ES-I3 (cell line): ENCODE results near the gene FMN1.

Source experiments
- H3K36me3 ChIP-seq: 2 replicates; pipeline ENCODE4 v1.6.1; 2013; ENCODE audit warnings: mild to moderate bottlenecking, low read length, control low read depth, moderate library complexity; ENCODE audit not compliant: insufficient read depth
- H3K4me1 ChIP-seq: 2 replicates; pipeline ENCODE4 v1.6.1; 2013; ENCODE audit warnings: mild to moderate bottlenecking, control low read depth, low read length; ENCODE audit not compliant: insufficient read depth
- H3K9ac ChIP-seq: 2 replicates; pipeline ENCODE4 v1.6.1; 2013; ENCODE audit warnings: low read depth, mild to moderate bottlenecking, low read length, moderate library complexity
- H3K9me3 ChIP-seq: 2 replicates; pipeline ENCODE4 v1.6.1; 2013; ENCODE audit warnings: mild to moderate bottlenecking, low read length, moderate library complexity; ENCODE audit not compliant: control insufficient read depth, insufficient read depth

The FMN1 gene

DNA sequence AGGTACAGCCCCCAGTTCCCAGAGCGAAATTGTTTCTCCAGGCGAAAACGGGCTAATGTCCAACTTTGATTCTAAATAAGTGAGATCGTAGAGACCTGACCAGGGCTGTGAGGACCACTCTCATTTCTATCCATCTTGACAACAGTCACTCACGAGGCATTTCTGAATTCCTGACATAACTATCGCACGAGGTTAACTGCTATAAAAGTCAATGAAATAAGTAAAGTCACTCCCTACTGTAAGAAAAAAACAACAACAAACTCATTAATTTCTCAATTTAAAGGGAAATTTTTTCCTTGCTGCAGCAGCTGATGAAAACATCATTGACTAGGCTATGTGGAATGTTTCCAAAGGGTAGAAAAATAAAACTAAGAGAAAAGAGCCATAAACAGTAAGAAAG is 407.6 kb downstream of the FMN1 start:
- Histone ChIP-seq H3K9ac (no peak overlapping the region), H3K9me3 (no peaks in the 10 kb centered on the region), H3K36me3 (no peaks in the 10 kb centered on the region), H3K4me1 (peaks cover 10% of the 10 kb centered on the region)

DNA sequence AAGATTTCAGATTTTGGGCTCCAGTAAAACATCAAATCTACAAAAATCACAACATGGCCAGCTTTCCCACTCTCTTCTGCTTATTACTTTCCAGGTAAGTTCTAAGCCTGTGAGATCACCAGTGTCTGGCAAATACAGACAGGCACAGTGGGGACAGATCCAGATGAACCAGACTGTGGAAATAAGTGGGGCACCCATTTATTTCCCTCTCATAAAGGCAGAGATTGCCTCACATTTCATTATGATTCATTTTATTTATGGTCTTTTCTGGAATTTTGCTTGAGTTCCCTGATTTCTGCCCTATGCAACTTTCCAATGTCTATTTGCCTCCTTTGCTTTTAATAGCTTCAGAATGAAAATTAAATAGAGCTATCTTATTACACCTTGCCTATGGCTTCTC is 409.9 kb downstream of the FMN1 start:
- H3K9ac ChIP-seq, result no peak overlapping the region
- peaks cover 17% of the 10 kb centered on the region for H3K4me1 ChIP-seq
- H3K9me3 ChIP-seq, result no peaks in the 10 kb centered on the region
- no peaks in the 10 kb centered on the region for H3K36me3 ChIP-seq

DNA sequence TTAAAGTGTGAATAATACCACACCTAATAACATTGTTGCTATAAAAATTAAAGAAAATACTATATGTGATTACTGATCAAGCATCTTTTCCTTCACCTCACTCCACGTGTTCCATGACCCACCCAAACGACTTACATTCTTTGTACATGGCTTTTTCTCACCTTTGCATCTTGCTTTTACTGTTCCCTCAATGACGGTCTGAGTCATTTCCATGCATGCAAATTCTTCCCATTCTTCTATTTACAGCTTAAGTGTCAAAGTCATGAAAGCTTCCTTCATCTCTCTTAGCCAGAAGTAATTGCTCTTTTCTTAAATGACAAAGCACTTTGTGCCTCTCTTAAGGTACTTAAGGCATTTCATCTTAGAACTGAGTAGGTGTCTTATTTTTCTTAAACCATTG is 412.7 kb downstream of the FMN1 start:
- Histone ChIP-seq H3K9ac (no peak overlapping the region), H3K4me1 (peaks cover 13% of the 10 kb centered on the region), H3K9me3 (peaks cover 7% of the 10 kb centered on the region; the same call in 1 of the 2 replicates), H3K36me3 (no peaks in the 10 kb centered on the region)

DNA sequence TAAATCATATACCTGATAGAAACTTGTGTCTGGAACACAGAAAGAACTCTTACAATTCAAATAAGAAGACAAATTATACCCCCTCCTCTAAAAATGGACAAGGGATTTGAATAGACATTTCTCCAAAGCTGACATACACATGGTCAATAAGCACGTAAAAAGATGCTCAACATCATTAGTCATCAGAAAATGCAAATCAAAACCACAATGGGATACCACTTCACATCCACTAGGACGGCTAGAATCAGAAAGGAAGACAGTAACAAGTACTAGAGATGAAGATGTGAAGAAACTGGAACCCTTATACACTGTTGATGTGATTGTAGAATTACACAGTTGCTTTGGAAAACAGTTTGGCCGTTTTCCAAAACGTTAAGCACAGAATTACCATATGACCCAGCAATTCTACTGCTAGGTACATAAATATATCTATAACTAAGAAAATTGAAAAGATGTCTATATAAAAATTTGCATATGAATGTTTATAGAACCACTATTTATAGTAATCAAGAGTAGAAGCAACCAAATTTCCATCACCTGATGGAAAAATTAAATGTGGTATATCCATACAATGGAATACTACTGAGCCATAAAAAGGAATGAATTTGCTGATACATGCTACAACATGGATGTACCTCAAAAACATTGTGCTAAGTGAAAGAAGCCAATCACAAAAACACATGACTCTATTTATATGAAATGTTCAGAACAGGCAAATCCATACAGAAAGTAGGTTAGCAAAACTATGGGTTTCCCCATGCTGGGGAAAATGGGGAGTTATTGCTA is 415.9 kb downstream of the FMN1 start:
- Histone ChIP-seq H3K36me3 (0 out of 2 replicates have a peak, but pooled peaks cover 4% of the 10 kb centered on the region), H3K9ac (no peak overlapping the region), H3K4me1 (peaks cover 13% of the 10 kb centered on the region), H3K9me3 (peaks cover 7% of the 10 kb centered on the region; the same call in 1 of the 2 replicates)

DNA sequence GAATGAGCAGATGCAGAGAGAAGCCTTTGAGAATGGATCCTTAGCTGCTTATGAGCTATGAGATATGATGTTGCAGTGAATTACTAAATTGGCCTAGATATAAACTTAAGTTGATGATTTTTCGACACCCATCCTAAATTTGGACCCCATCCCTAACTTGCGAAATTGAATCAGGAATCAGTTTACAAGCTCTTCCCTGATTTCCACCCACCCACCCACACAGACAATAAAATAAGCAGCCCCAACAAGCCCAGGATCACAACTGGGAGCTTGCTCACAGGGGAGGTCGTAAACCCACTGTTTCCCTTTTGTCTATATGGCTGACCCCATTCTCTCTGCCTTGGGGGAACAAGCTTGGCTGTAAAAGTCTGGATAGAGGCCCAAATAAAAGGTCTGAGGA is 419.4 kb downstream of the FMN1 start:
- Histone ChIP-seq H3K9me3 (peaks cover 7% of the 10 kb centered on the region; the same call in 1 of the 2 replicates), H3K9ac (no peak overlapping the region), H3K4me1 (no peaks in the 10 kb centered on the region; the same call in 1 of the 2 replicates), H3K36me3 (0 out of 2 replicates have a peak, but pooled peaks cover 4% of the 10 kb centered on the region)

DNA sequence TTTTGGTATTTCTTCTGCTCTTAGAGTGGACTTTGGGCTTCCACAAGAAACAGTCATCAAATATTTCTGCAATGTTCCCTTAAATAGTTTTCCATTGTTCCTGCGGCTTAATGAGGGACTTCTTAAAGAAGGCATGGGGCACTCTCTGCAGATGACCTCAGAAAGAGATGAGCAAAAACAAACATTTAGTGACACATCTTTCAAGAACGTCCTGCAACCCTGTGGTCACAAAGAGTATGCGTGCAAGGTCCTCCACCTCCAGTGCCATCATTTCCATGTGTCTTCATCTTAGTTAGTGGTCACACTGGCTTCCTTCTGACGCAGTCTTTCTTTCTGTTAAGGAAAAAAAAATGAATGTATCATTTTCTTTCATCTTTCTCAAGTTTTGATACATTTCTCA is 420.5 kb downstream of the FMN1 start:
- Histone ChIP-seq H3K9me3 (peaks cover 7% of the 10 kb centered on the region; the same call in 1 of the 2 replicates), H3K36me3 (0 out of 2 replicates have a peak, but pooled peaks cover 4% of the 10 kb centered on the region), H3K4me1 (no peaks in the 10 kb centered on the region; the same call in 1 of the 2 replicates), H3K9ac (no peak overlapping the region)

DNA sequence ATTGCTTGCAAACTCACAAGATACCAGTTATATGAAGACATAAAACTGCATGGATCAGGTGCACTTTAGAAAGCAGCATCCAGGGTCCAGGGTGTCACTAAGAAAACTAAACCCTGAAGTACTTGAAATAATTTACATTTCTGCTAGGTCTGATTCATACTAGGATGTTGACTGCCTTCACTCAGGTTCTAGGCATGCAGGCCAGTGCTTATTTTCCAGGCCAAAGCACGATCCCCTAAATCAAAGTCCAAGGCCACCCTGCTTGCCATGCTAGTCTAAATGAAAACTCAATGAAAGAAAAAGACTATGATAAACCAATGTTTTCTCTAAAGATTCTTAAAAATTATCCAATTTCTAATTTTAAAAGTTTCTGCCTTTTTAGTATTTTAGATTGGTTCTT is 427.3 kb downstream of the FMN1 start:
- H3K9me3 ChIP-seq, result no peaks in the 10 kb centered on the region; the same call in 1 of the 2 replicates
- no peak overlapping the region for H3K9ac ChIP-seq
- H3K4me1 ChIP-seq, result no peaks in the 10 kb centered on the region
- H3K36me3 ChIP-seq, result no peaks in the 10 kb centered on the region

DNA sequence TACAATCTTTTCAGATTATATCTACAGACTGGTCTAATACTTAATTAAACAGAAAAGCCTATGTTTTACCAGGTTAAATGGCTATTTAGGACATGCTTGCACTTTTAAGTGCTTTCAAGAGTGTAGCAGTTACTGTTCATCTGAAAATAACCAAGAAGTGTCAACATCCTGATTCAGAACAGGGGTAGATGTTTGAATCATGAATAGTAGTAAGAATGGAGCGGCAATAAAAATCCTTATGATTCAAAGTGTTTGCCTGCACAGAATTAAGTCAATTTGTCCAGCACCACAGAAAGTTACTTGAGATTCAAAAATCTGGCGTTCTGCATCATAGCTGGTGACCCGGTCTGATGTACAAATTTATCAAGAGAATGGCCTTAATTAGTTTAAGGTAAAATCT is 428.4 kb downstream of the FMN1 start:
- Histone ChIP-seq H3K4me1 (no peaks in the 10 kb centered on the region), H3K9me3 (no peaks in the 10 kb centered on the region; the same call in 1 of the 2 replicates), H3K36me3 (no peaks in the 10 kb centered on the region), H3K9ac (no peak overlapping the region)

DNA sequence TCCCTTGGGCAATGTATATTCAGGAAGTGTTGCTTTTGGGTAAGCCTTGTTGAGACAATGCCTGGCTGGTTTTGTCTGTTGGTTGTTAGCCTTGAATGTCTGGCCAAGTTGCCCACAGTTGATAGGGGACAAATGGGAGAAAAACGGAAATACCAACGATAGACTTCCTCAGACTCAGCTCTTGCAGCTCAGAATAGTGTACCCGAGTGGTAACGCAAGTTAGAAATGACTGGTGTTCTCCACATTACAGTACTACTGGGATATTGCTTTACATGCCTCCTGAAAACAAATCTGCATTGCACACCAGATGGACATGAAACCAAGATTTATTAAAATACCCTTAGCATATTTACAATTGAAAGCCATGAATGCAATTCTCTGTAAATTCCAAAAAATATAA is 429.3 kb downstream of the FMN1 start:
- Histone ChIP-seq H3K36me3 (no peaks in the 10 kb centered on the region), H3K9me3 (no peaks in the 10 kb centered on the region; the same call in 1 of the 2 replicates), H3K9ac (no peak overlapping the region), H3K4me1 (no peaks in the 10 kb centered on the region)

DNA sequence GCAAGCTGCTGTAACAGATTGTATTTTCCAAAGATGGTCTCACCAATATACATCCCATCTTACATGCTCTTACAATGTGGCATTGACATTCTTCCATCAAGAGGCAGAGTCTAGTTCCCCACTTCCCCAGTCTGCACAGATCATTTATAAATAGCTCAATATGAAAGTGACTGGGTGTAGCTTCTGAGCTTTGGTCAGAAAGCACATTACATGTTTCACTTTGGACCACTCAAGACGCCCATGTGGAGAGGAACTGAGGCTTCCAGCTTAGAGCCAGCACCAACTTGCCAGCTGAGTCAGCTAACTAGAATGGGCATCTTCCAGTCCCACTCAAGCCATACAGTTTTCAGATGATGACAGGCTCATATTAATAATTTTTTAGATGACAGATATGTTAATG is 431.2 kb downstream of the FMN1 start:
- H3K9me3 ChIP-seq, result no peaks in the 10 kb centered on the region; the same call in 1 of the 2 replicates
- no peaks in the 10 kb centered on the region for H3K36me3 ChIP-seq
- H3K4me1 ChIP-seq, result no peaks in the 10 kb centered on the region
- H3K9ac ChIP-seq, result no peak overlapping the region

DNA sequence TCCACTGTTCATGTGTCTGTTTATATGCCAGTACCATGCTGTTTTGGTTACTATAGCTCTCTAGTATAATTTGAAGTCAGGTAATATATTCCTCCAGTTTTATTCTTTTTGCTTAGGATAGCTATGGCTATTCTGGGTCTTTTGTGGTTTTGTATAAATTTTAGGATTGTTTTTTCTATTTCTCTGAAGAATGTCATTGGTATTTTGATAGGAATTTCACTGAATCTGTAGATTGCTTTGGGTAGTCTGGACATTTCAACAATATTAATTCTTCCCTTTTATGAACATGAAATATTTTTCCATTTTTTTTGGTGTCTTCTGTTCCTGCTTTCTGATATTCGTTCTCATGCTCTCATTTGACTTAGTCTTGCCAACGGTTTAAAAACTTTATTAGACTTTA is 437.1 kb downstream of the FMN1 start:
- Histone ChIP-seq H3K9me3 (no peaks in the 10 kb centered on the region), H3K9ac (no peak overlapping the region), H3K36me3 (no peaks in the 10 kb centered on the region), H3K4me1 (no peaks in the 10 kb centered on the region)

DNA sequence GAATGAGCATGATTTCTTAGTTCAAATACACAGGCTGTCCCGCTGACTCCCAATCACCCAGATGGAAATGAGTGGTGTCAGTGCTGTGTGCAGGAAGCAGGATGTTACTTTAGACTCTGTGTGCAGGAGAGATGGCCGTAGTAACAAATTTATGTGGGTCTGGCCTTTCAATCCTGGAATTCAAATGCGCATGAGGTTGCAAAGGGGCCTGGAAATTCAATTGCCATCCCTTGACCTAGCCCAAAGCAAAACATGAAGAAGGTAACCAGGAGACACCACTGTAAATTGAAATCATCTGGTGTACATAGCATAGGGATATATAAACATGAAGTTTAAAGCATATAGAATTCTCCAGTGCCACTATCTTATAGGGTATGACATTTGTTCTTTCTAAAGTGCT is 443.5 kb downstream of the FMN1 start:
- no peaks in the 10 kb centered on the region for H3K36me3 ChIP-seq

DNA sequence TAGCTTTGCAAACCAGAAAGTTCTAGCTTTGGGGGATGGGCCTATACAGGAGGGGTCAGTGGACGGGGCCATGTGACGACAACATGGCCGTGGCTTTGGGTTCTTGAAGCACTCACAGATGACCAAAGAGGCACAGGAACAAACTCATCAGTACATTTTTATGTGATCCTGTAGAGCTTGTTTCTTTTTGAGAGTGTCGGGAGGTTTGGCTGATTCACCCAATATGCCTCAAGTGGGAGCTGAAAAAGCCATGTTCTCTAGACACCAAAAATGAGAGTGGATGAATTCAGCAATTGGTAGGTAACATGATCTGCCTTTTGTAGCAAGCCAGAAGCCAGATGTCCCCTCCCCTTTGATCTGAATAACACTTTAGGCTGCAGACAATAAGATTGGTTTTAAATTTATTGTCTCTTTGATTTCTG is 446.6 kb downstream of the FMN1 start:
- Histone ChIP-seq H3K36me3 (no peaks in the 10 kb centered on the region), H3K9ac (no peak overlapping the region), H3K9me3 (no peaks in the 10 kb centered on the region), H3K4me1 (no peaks in the 10 kb centered on the region)

More for the DNA sequence above, 443.5 kb downstream of the FMN1 start:
- Histone ChIP-seq H3K9me3 (no peaks in the 10 kb centered on the region), H3K4me1 (no peaks in the 10 kb centered on the region), H3K9ac (no peak overlapping the region)

DNA sequence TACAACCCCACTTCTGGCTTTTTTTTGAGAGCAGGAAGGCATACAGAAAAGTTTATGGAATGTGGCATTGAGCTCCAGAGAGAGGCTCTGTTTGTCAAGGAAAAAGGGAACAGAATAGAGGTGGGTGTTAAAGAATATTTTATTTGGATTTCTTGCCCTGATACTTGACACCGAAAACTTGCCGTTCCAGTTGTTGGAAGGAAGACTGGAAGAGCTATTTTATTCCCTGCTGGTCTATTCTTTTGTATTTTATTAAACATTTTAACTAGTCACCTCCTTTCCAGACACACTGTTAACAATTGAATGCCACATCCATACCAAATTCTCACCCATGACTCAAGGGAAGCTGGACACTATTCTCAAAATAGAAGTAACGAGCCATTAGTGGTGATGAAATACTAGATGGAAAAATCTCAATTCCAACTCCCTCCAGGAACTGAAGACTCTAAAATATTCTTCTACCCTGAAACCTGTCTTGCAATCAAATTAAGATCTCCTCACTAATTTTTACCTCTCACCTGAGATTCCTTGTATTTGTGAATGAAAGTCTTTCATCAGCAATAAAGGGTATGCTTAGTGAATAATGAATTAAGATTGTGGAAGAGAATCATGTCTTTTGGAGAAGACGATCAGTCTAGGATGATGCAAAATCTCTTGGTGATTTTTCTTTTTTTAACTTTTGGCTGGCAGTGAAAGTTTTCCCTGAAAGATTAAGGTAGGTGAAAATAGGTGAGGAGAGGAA is 448.2 kb downstream of the FMN1 start:
- Histone ChIP-seq H3K36me3 (no peaks in the 10 kb centered on the region), H3K9me3 (no peaks in the 10 kb centered on the region), H3K4me1 (no peaks in the 10 kb centered on the region), H3K9ac (no peak overlapping the region)
